Neural crest cell (in vitro differentiated cells): ENCODE measurements around the gene ACKR1. TPM values are rescaled to one million over a fixed set of nuclear protein-coding genes. Genes with fewer than 3 reads are reported as not detected.
A peak's percentile ranks its signal among the peaks of the same experiment; 100 is the strongest.

Experiments used
- DNase-seq: peaks from one replicate; pipeline ENCODE4 v3.0.0; 2021; ENCODE audit warnings: low read depth, mixed read lengths, low spot score
- H3K27ac Mint-ChIP-seq: one replicate; pipeline ENCODE4 v1.8.0; 2021; ENCODE audit warnings: mild to moderate bottlenecking, mixed read lengths; ENCODE audit not compliant: unreplicated experiment
- H3K27me3 Mint-ChIP-seq: 2 replicates; pipeline ENCODE4 v1.8.0; 2021; ENCODE audit warnings: low read depth, mild to moderate bottlenecking, mixed read lengths
- H3K36me3 Mint-ChIP-seq: 2 replicates; pipeline ENCODE4 v1.8.0; 2021; ENCODE audit warnings: low read depth, mild to moderate bottlenecking, mixed read lengths
- H3K4me1 Mint-ChIP-seq: 2 replicates; pipeline ENCODE4 v1.8.0; 2021; ENCODE audit warnings: mixed read lengths
- H3K4me3 Mint-ChIP-seq: one replicate; pipeline ENCODE4 v1.8.0; 2021; ENCODE audit warnings: mild to moderate bottlenecking, mixed read lengths
- H3K9me3 Mint-ChIP-seq: 2 replicates; pipeline ENCODE4 v1.8.0; 2021; ENCODE audit warnings: mixed read lengths
- total RNA-seq: library from RNA; stranded (reverse); gene quantifications from 2 replicates; pipeline ENCODE4 v1.2.1, GENCODE V29; 2021
- TF ChIP-seq, protein P1 (sequence below): fragments of 200-600 bp; sonication (generic); conservative IDR thresholded peaks from 2 replicates; pipeline ENCODE4 v1.5.0; 2021; ENCODE audit warnings: antibody characterized with exemption, mild to moderate bottlenecking

Gene ACKR1
- total RNA-seq, 1 donor from 2014 or later: 0.98 TPM

DNA sequence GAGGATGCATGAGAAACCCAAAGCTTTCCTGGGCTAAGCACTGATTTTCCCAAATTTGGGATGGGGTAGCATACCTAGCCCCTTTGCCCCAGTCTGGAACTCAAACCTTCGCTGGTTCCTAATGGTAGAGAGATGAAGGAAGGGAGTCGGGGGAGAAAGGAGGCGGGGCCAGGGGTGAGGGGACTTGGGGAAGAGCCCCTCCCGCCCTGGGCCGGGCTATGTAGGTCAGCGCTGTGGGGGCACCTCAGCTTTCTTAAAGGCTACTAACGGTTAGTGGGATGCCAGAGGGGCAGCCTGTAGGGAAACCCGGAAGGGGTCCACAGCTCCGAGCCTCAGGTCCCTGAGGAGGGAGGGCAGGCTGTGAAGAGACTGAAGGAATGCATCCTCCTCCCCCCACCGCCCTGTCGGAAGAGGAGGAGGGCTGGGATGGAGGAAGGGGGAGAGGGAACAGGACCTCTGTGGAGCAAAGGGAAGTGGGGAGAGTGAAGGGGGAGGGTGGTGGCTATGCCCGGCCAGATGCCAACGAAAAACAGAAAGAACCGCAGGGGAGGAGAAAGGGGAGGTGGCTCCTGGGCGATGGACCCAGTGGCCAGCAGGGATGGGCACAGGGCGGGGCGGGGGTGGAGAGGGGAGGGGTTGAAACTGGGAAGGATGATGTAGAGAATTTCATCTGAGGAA is 31.9 kb upstream of the ACKR1 start:
- H3K9me3 Mint-ChIP-seq: no peaks in the 10 kb centered on the region
- TF ChIP-seq, protein P1, sequence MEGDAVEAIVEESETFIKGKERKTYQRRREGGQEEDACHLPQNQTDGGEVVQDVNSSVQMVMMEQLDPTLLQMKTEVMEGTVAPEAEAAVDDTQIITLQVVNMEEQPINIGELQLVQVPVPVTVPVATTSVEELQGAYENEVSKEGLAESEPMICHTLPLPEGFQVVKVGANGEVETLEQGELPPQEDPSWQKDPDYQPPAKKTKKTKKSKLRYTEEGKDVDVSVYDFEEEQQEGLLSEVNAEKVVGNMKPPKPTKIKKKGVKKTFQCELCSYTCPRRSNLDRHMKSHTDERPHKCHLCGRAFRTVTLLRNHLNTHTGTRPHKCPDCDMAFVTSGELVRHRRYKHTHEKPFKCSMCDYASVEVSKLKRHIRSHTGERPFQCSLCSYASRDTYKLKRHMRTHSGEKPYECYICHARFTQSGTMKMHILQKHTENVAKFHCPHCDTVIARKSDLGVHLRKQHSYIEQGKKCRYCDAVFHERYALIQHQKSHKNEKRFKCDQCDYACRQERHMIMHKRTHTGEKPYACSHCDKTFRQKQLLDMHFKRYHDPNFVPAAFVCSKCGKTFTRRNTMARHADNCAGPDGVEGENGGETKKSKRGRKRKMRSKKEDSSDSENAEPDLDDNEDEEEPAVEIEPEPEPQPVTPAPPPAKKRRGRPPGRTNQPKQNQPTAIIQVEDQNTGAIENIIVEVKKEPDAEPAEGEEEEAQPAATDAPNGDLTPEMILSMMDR: no peak
- no peak overlapping the region for H3K27ac Mint-ChIP-seq
- H3K4me1 Mint-ChIP-seq: peaks cover 26% of the 10 kb centered on the region
- no peaks in the 10 kb centered on the region for H3K36me3 Mint-ChIP-seq
- DNase-seq: no peak
- peaks cover 67% of the 10 kb centered on the region for H3K27me3 Mint-ChIP-seq
- peak overlapping the region; percentile 91 for H3K4me3 Mint-ChIP-seq

DNA sequence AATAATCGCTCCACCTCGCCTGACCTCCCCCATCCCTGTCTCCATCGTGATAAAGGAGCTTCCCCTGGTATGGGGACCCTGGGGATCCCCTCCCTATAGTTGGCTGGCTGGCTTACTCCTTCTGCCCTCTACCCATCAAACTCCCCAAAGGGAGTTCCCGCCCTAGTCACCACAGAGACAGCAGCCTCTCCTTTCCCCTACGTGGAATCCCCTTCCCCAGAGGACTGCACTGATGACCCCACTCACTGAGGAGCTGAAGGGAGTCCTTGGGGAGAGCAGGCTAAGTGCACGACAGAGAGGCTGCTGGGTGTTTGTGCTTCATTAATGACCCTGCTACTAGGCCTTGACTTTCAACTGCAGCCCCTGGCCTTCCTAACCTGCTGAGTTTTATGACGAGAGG is 31.4 kb upstream of the ACKR1 start:
- peaks cover 26% of the 10 kb centered on the region for H3K4me1 Mint-ChIP-seq
- H3K27ac Mint-ChIP-seq: no peak overlapping the region
- peaks cover 61% of the 10 kb centered on the region for H3K27me3 Mint-ChIP-seq
- peak overlapping the region; percentile 91 for H3K4me3 Mint-ChIP-seq
- TF ChIP-seq, protein P1: no peak
- no peaks in the 10 kb centered on the region for H3K9me3 Mint-ChIP-seq
- DNase-seq: no peak
- no peaks in the 10 kb centered on the region for H3K36me3 Mint-ChIP-seq

DNA sequence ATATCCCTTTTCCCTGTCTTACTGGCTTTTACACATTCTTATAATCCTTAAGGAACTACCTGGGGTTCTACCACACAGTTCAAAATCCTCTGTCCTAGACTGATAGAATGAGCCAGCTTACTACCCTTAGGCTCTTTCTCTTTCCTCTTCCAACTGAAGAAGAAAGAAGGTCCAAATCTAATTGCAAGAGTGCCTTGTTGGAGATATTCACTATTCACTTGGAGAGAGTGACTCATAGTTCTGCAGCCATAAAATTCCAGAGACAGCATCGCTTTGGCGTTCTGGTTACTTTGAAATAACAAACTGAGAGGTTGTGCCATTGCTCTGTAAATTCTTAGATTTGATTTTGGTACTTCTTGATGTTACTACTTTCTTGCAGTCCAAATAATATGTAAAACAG is 29.1 kb upstream of the ACKR1 start:
- Mint-ChIP-seq H3K4me3 (no peak overlapping the region), H3K9me3 (no peaks in the 10 kb centered on the region), H3K4me1 (peaks cover 23% of the 10 kb centered on the region), H3K27me3 (peaks cover 44% of the 10 kb centered on the region), H3K27ac (no peak overlapping the region), H3K36me3 (no peaks in the 10 kb centered on the region)
- no peak for DNase-seq
- TF ChIP-seq, protein P1: no peak

DNA sequence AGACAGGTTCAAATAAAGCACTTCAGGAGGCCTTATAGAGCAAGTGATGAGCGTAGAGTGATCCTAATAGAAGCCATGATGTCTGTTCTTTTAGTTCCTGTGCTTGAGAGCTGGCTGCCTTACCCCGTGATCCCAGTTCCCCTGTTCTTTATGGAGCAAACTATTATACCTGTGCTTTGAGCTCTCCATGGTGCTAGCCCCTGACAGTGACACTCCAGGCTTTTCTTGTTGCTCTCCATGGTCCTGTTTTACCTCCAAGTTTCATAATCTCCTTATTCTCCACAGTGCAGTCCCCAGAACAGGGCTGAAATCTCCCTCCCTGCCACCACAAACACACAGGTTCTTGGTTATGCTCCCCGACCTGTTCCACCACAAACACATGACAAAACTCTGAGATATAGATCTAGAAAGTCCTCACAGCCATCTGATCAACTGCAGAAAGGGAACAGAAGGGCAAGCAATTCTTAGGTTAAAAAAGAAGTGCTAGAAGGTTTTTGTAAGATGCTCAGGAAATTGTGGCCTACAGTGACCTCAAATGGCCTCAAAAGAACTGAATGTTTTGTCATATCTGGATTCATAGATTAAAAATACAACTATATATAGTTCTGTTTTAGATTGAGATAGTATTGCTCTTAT is 27.3 kb upstream of the ACKR1 start:
- Mint-ChIP-seq H3K27ac (no peak overlapping the region), H3K9me3 (no peaks in the 10 kb centered on the region), H3K36me3 (no peaks in the 10 kb centered on the region), H3K4me1 (peaks cover 13% of the 10 kb centered on the region), H3K27me3 (peaks cover 31% of the 10 kb centered on the region), H3K4me3 (peak overlapping the region; percentile 39)
- TF ChIP-seq, protein P1: no peak
- DNase-seq: peak; percentile 49

DNA sequence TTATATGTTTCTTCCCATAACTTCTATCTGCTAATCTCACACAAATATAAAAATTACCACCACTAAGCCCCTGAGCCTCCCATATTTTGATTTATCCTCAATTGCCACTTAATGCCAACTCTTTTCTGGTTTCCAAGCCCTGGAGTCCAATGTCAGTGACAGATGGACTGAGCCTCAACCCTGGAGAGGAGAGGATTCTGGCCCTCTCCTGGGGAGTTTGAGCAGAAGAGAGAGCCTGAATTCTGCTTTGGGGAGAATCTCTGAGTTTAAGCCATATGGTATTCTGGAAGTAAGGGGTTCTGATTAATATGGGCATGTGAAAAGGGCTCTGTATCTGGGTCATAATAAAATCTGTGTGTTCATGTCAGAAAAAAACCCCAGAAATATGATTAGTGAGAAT is 24.8 kb upstream of the ACKR1 start:
- H3K36me3 Mint-ChIP-seq: no peaks in the 10 kb centered on the region
- TF ChIP-seq, protein P1: no peak
- no peak overlapping the region for H3K4me3 Mint-ChIP-seq
- peaks cover 8% of the 10 kb centered on the region for H3K27me3 Mint-ChIP-seq
- H3K9me3 Mint-ChIP-seq: no peaks in the 10 kb centered on the region
- no peak overlapping the region for H3K27ac Mint-ChIP-seq
- DNase-seq: no peak
- H3K4me1 Mint-ChIP-seq: peaks cover 13% of the 10 kb centered on the region
